Cardiac muscle cell (in vitro differentiated cells and primary cell): ENCODE data around the gene NIN. TPM values are rescaled to one million over a fixed set of nuclear protein-coding genes. Genes with fewer than 3 reads are reported as not detected.

Source experiments
- DNase-seq, 2 donors: peaks; one replicate each; pipeline versions ENCODE4 v3.0.0 to v3.0.0-alpha.2; 2010 to 2017; ENCODE audit warnings: low read depth in 1 of 2, low spot score in 1 of 2
- H3K27ac ChIP-seq: fragments of 200-600 bp; sonication (generic); 2 replicates; pipeline ENCODE4 v1.5.1; 2016
- H3K27me3 ChIP-seq: fragments of 200-600 bp; sonication (generic); 2 replicates; pipeline ENCODE4 v1.6.0; 2016; ENCODE audit warnings: control low read depth
- H3K36me3 ChIP-seq: fragments of 200-600 bp; sonication (generic); 2 replicates; pipeline ENCODE4 v1.5.1; 2016; ENCODE audit warnings: control low read depth
- H3K4me1 ChIP-seq: fragments of 200-600 bp; sonication (generic); 2 replicates; pipeline ENCODE4 v1.8.1; 2017; ENCODE audit warnings: low read depth, mild to moderate bottlenecking, mixed run types
- H3K4me3 ChIP-seq: fragments of 200-600 bp; sonication (generic); 2 replicates; pipeline ENCODE4 v1.5.1; 2016; ENCODE audit warnings: mild to moderate bottlenecking
- H3K9me3 ChIP-seq: fragments of 200-600 bp; sonication (generic); 2 replicates; pipeline ENCODE4 v1.5.1; 2017; ENCODE audit warnings: low read depth, mild to moderate bottlenecking, control low read depth
- polyA plus RNA-seq: library from polyadenylated mRNA; unstranded; fragments of >200 nt; fragmentation: Nextera tagmentation; extraction: Ambion mirVana; gene quantifications from 2 replicates; pipeline ENCODE4 v1.2.1, GENCODE V29; 2016
- total RNA-seq: library from RNA; depleted of rRNA; stranded (reverse); fragments of >200 nt; gene quantifications from 2 replicates; pipeline ENCODE4 v1.2.3, GENCODE V29; 2016
- TF ChIP-seq, protein P1 (sequence below): IDR thresholded peaks from 2 replicates; pipeline ENCODE4 v1.5.1; 2012; ENCODE audit warnings: low read depth, mild to moderate bottlenecking, low read length

NIN gene
- total and polyA plus RNA-seq, 2 experiments from 2014 or later = 12.1 to 35.5 TPM

DNA sequence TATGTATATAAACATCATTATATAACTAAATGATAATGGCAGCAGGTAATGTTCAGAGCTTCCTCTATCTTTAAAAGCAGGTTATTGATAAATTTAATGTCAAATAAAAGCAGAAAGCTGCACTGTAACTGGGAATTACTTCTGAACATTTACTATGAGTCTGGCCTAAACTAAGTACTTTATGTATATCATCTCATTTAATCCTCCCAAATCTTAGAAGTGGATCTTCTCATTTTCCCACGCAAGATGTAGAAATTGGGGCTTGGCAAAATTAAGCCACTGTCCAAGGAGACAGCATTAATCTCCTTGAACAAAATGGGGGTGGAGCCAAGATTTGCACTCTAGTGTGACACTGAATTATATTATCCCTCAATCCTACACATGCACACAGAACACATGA is 5.7 kb downstream of the NIN start:
- Histone ChIP-seq H3K4me1 (no peaks in the 10 kb centered on the region), H3K4me3 (no peak overlapping the region), H3K36me3 (no peaks in the 10 kb centered on the region), H3K9me3 (no peaks in the 10 kb centered on the region), H3K27me3 (peaks cover 42% of the 10 kb centered on the region), H3K27ac (no peak overlapping the region)
- TF ChIP-seq, protein P1, sequence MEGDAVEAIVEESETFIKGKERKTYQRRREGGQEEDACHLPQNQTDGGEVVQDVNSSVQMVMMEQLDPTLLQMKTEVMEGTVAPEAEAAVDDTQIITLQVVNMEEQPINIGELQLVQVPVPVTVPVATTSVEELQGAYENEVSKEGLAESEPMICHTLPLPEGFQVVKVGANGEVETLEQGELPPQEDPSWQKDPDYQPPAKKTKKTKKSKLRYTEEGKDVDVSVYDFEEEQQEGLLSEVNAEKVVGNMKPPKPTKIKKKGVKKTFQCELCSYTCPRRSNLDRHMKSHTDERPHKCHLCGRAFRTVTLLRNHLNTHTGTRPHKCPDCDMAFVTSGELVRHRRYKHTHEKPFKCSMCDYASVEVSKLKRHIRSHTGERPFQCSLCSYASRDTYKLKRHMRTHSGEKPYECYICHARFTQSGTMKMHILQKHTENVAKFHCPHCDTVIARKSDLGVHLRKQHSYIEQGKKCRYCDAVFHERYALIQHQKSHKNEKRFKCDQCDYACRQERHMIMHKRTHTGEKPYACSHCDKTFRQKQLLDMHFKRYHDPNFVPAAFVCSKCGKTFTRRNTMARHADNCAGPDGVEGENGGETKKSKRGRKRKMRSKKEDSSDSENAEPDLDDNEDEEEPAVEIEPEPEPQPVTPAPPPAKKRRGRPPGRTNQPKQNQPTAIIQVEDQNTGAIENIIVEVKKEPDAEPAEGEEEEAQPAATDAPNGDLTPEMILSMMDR = no peak
- DNase-seq = no peak

DNA sequence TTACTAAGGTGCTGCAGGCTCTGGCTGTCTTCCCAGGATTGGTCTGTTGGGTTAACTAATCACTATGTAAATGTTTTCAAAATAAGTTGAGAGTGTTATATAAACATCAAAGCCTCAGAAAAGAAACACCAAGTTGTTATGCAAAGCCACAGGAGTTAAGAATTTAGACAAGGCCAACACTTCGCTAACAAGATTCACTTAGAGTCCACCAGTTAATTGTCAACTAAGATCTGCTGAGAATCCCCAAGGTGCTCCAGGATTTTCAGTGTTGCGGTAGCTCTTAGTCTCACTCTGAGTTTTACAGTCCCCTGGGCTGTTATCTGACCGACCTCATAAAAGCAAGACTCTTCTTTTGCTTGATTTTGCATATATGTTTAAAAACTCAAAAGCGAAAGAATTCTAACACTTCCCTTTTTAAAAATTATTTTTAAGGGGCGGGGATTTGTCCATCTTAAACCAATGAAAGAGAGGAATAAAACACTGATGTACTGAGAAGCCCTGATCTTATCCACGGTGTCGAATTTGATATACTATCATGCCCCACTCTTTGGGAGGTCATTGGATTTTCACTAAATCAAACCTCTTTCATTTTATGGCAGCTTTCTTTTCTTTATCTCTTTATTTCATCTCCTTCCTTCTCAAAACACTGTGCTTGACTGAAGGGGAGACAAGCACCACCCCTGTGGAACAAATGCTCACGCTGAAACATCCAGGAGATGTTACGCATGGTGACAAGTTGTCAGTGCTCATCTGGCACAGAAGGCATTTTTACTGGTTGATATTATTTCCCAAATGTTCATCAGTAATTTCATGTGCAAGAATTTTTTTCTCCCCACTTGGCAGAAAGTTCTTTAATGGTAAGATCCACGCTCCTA is 7.0 kb downstream of the NIN start:
- no peaks in the 10 kb centered on the region for H3K9me3 ChIP-seq
- no peak overlapping the region for H3K4me3 ChIP-seq
- TF ChIP-seq, protein P1 = no peak
- H3K36me3 ChIP-seq = no peaks in the 10 kb centered on the region
- no peak overlapping the region for H3K27ac ChIP-seq
- no peaks in the 10 kb centered on the region for H3K4me1 ChIP-seq
- H3K27me3 ChIP-seq = peaks cover 34% of the 10 kb centered on the region
- DNase-seq = no peak

DNA sequence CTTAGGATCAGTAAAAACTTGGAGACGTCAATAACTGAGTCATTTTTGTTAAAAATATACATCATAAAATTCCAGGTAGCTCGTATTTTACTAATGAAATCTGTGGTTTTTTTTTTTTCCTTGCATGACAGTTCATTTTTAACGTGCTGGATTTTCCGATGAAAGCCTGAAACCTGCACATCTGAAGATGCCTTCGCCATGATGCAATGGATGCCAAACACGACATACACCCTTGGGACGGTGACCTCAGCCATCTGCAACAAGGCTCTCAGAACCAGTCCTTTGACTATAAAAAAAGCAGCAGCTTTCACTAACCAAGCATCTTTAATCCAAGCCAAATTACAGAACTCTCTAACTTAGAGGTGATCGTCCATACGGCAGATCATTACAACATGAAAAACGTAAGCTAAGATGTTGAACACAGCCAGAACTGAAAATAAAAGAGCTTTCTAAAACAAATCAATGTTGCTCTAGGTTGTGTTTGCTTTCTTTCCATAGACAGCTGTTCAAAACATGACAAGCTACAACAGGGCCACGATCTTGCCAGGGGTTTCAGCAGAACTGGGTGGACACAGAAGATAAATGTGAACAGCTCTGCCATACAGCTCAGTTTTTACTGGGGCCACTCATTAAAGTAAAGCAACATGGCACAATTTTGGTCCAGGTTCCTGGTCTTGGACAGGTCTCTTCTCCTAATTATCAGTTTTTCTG is 7.8 kb downstream of the NIN start:
- Histone ChIP-seq H3K36me3 (no peaks in the 10 kb centered on the region), H3K9me3 (no peaks in the 10 kb centered on the region), H3K4me3 (no peak overlapping the region), H3K4me1 (no peaks in the 10 kb centered on the region), H3K27me3 (peaks cover 26% of the 10 kb centered on the region), H3K27ac (no peak overlapping the region)
- DNase-seq = no peak
- TF ChIP-seq, protein P1 = no peak

DNA sequence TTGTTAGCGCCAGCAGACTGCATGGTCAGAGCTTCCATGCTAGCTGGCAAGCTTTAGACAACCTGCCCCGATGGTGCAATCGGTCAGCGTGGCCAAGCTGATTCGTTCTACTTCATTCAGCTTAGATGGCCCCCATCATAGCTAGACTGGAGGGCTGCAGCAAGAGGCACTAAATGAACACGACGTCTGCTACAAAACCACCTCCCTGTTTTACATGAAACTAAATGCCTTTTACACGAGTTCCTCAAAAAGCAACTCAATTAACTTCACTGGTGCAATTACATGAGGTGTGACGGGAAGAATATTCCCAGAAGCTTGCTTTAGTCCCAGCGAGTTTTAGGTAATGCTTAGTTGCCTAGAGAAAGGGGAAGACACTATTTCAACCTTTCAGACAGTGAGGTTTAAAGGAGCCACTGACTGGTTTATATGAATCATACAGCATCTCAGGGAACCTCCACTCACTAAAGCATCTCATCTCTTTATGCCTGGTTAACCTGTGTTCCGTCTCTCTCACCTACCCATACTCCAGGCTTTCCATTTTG is 8.4 kb downstream of the NIN start:
- Histone ChIP-seq H3K27me3 (peaks cover 20% of the 10 kb centered on the region), H3K9me3 (no peaks in the 10 kb centered on the region), H3K27ac (no peak overlapping the region), H3K4me3 (no peak overlapping the region), H3K4me1 (no peaks in the 10 kb centered on the region), H3K36me3 (no peaks in the 10 kb centered on the region)
- TF ChIP-seq, protein P1 = no peak
- no peak for DNase-seq

GRCh38 chr14:50821510-50822464 is 9.2 kb downstream of the NIN start:
- Histone ChIP-seq H3K27me3 (peaks cover 15% of the 10 kb centered on the region), H3K9me3 (no peaks in the 10 kb centered on the region), H3K36me3 (no peaks in the 10 kb centered on the region), H3K4me1 (no peaks in the 10 kb centered on the region), H3K27ac (no peak overlapping the region), H3K4me3 (no peak overlapping the region)
- TF ChIP-seq, protein P1 = no peak
- no peak for DNase-seq
